A549 (cell line): ENCODE data around the gene MMP25. TPM values are rescaled to one million over a fixed set of nuclear protein-coding genes. Genes with fewer than 3 reads are reported as not detected.
"Not testable (repeated sequence)": the region's sequence is repeated elsewhere in the genome, so short reads cannot be mapped to it uniquely, and the experiment has no call there.

Source experiments
- ATAC-seq, 2 experiments: fragments of 200-7000 bp in 1 of 2; fragments of >200 bp in 1 of 2; cut with Nextera tagmentation in 1 of 2; cut with Tn5 transposase in 1 of 2; 3 replicates each; pipeline versions ENCODE4 v1.8.0 to v1.9.1; 2018 to 2020; ENCODE audit warnings: mild to moderate bottlenecking in 1 of 2, moderate library complexity in 1 of 2
- CTCF ChIA-PET: fragments of 300-600 bp; sonication (Branson Sonifier 250); formaldehyde crosslinking; extraction: SDS; loops from one replicate; lab custom pipeline; 2021; ENCODE audit warnings: antibody characterized with exemption, inconsistent platforms; lab: Yijun Ruan, JAX
- POLR2A ChIA-PET: fragments of 350-600 bp; formaldehyde crosslinking; extraction: SDS; loops from one replicate; lab custom pipeline; 2021; ENCODE audit warnings: antibody characterized with exemption, inconsistent platforms; lab: Yijun Ruan, JAX
- DNase-seq, 2 experiments: peaks; one replicate each; pipeline versions ENCODE4 v3.0.0 to v3.0.0-alpha.2; 2011 to 2016; ENCODE audit warnings: low read depth in 1 of 2, low spot score in 1 of 2
- FAIRE-seq: peaks from 2 replicates; lab custom pipeline; 2011; peaks lifted over from hg19 to GRCh38; lab: Jason Lieb, UNC
- H3K27ac ChIP-seq, 2 experiments: fragments of >200 bp; sonication (Bioruptor Twin); formaldehyde crosslinking; 3 replicates each; pipeline ENCODE4 v1.5.1; 2016 to 2017
- H3K4me1 ChIP-seq: fragments of >200 bp; sonication (Bioruptor Twin); formaldehyde crosslinking; 3 replicates; pipeline ENCODE4 v1.6.1; 2016
- H3K4me2 ChIP-seq: fragments of >200 bp; sonication (Bioruptor Twin); formaldehyde crosslinking; 3 replicates; pipeline ENCODE4 v1.6.1; 2016
- H3K4me3 ChIP-seq: fragments of >200 bp; sonication (Bioruptor Twin); formaldehyde crosslinking; 3 replicates; pipeline ENCODE4 v1.5.1; 2016
- H3K9me3 ChIP-seq: fragments of >200 bp; sonication (Bioruptor Twin); formaldehyde crosslinking; 3 replicates; pipeline ENCODE4 v1.6.1; 2016
- CEBPB ChIP-seq, 2 experiments: fragments of >200 bp in 1 of 2; sonication (Bioruptor Twin) in 1 of 2; formaldehyde crosslinking in 1 of 2; IDR thresholded peaks; 2 replicates each; pipeline ENCODE4 v1.6.1; 2012 to 2016
- CHD2 ChIP-seq: fragments of 150-350 bp; IDR thresholded peaks from 2 replicates; pipeline ENCODE4 v1.6.1; 2014; ENCODE audit warnings: low read length; ENCODE audit not compliant: partially characterized antibody
- CHD4 ChIP-seq: fragments of 200-600 bp; sonication (generic); IDR thresholded peaks from 2 replicates; pipeline ENCODE4 v1.6.1; 2016; ENCODE audit warnings: antibody characterized with exemption, mild to moderate bottlenecking, borderline replicate concordance
- EHF ChIP-seq: fragments of 250-450 bp; sonication (Bioruptor Pico); IDR thresholded peaks from 2 replicates; pipeline ENCODE4 v1.5.0; 2020; ENCODE audit warnings: mild to moderate bottlenecking
- EHMT2 ChIP-seq: fragments of 200-600 bp; sonication (generic); IDR thresholded peaks from 2 replicates; pipeline ENCODE4 v1.6.1; 2016; ENCODE audit warnings: antibody characterized with exemption, low read depth, mild to moderate bottlenecking, moderate library complexity
- FOSB ChIP-seq: fragments of 250-450 bp; sonication (Bioruptor Pico); IDR thresholded peaks from 2 replicates; pipeline ENCODE4 v1.5.0; 2020; ENCODE audit warnings: mild to moderate bottlenecking, moderate library complexity
- HDAC2 ChIP-seq: fragments of 200-600 bp; sonication (generic); IDR thresholded peaks from 2 replicates; pipeline ENCODE4 v1.6.1; 2016
- HOXB5 ChIP-seq: fragments of 250-450 bp; sonication (Bioruptor Pico); IDR thresholded peaks from 2 replicates; pipeline ENCODE4 v1.5.0; 2020; ENCODE audit warnings: mild to moderate bottlenecking, moderate library complexity
- KDM5A ChIP-seq: fragments of 200-600 bp; sonication (generic); IDR thresholded peaks from 2 replicates; pipeline ENCODE4 v1.6.1; 2016; ENCODE audit warnings: antibody characterized with exemption, mild to moderate bottlenecking
- MAZ ChIP-seq: fragments of 150-350 bp; IDR thresholded peaks from 2 replicates; pipeline ENCODE4 v1.6.1; 2014; ENCODE audit warnings: antibody characterized with exemption, low read depth, low read length, borderline replicate concordance
- NR3C1 ChIP-seq: fragments of >200 bp; sonication (Bioruptor Twin); formaldehyde crosslinking; IDR thresholded peaks from 3 replicates; pipeline ENCODE4 v1.6.1; 2017
- PHF8 ChIP-seq: fragments of 200-600 bp; sonication (generic); IDR thresholded peaks from 2 replicates; pipeline ENCODE4 v1.6.1; 2016; ENCODE audit warnings: low read depth, mild to moderate bottlenecking, antibody characterized with exemption, moderate library complexity, borderline replicate concordance
- RAD21 ChIP-seq, 2 experiments: fragments of >200 bp in 1 of 2; sonication (Bioruptor Twin) in 1 of 2; formaldehyde crosslinking in 1 of 2; IDR thresholded peaks in 1 of 2; conservative IDR thresholded peaks in 1 of 2; 2 replicates in 1 of 2; 3 replicates in 1 of 2; pipeline ENCODE4 v1.6.1; 2012 to 2018; ENCODE audit warnings: inconsistent platforms in 1 of 2
- RFX5 ChIP-seq: fragments of 450-650 bp; IDR thresholded peaks from 2 replicates; pipeline ENCODE4 v1.7.1; 2014; ENCODE audit warnings: antibody characterized with exemption, mild to moderate bottlenecking, moderate library complexity
- TFCP2L1 ChIP-seq: fragments of 250-450 bp; sonication (Bioruptor Pico); IDR thresholded peaks from 2 replicates; pipeline ENCODE4 v1.5.0; 2021; ENCODE audit warnings: mild to moderate bottlenecking
- ZSCAN20 ChIP-seq: fragments of 250-450 bp; sonication (Bioruptor Pico); IDR thresholded peaks from 2 replicates; pipeline ENCODE4 v1.8.0; 2022; ENCODE audit warnings: mild to moderate bottlenecking, moderate library complexity
- WGBS: methylation state at CpG from one replicate; pipeline ENCODE4 v1.1.6; 2017; ENCODE audit errors: missing lambda C conversion rate; 5-methylcytosine and 5-hydroxymethylcytosine counted together
- polyA plus RNA-seq, 4 experiments: library from polyadenylated mRNA; depleted of rRNA in 3 of 4; stranded (reverse); fragments of >200 nt; fragmentation: RNase III in 1 of 4; extraction: RNeasy Plus Mini Kit Qiagen cat#74134 plus additional on column Dnase treatment in 1 of 4; gene quantifications; 2 replicates in 3 of 4; 3 replicates in 1 of 4; pipeline ENCODE4 v1.2.3, GENCODE V29; 2011 to 2017
- TF ChIP-seq, protein P1 (sequence below): fragments of 200-600 bp; sonication (generic); IDR thresholded peaks from 2 replicates; pipeline ENCODE4 v1.6.1; 2016; ENCODE audit warnings: antibody characterized with exemption, mild to moderate bottlenecking, moderate library complexity
- TF ChIP-seq, protein P2 (sequence below): fragments of 250-450 bp; sonication (Bioruptor Pico); IDR thresholded peaks from 2 replicates; pipeline ENCODE4 v1.5.0; 2020; ENCODE audit warnings: low read depth, mild to moderate bottlenecking, moderate library complexity
- TF ChIP-seq, protein P3 (sequence below): fragments of 250-450 bp; sonication (Bioruptor Pico); IDR thresholded peaks from 2 replicates; pipeline ENCODE4 v1.5.0; 2021; ENCODE audit warnings: mild to moderate bottlenecking, moderate library complexity, borderline replicate concordance
- TF ChIP-seq, protein P4 (sequence below): fragments of 450-650 bp; IDR thresholded peaks from 2 replicates; pipeline ENCODE4 v1.6.1; 2014; ENCODE audit warnings: antibody characterized with exemption
- TF ChIP-seq, protein P5 (sequence below): fragments of >200 bp; sonication (Bioruptor Twin); formaldehyde crosslinking; IDR thresholded peaks from 3 replicates; pipeline ENCODE4 v1.5.1; 2016

The MMP25 gene
- polyA plus RNA-seq, 2 of the 4 experiments (the other 2 are of a cell fraction): 0.04 to 0.31 TPM

DNA sequence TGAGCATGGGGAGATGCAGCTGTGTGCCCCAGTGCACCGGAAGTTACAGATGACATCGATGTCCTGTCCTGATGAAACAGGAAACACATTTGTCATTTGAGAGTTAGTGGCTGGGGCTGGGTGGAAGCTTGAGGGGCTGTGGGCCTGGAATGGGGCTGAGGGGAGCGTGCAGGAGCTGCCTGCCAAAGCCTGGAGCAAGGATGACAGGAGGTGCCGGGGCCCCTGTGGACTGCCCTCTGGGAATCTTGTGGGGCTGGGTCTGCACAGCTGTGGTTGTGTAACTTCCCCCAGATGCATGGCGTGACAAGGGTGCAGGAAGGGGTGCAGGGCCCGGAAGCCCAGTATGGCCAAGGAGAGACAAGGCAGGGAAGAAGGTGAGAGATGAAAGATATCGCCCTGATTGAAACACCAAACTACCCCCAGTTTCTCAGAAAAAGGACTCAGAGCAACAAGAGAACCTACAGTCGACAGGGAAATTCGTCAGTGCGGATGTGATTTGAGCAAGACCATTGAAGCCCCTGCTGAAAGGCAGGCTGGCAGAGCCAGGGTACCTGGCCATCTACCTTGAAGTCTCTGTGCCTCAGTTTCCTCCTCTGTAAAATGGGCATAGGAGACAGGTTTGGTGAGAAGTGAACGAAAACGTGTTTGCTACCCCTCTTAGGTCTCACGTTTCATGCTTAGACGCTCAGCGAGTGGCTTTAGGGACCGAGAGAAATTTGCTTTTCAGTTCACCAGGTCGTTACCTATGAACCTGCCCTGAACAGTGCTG is 8.8 kb downstream of the MMP25 start:
- no peaks in the 10 kb centered on the region for H3K9me3 ChIP-seq
- POLR2A ChIA-PET: no interaction called here
- no peak overlapping the region for H3K27ac ChIP-seq
- no peak for DNase-seq
- TF ChIP-seq, protein P1, sequence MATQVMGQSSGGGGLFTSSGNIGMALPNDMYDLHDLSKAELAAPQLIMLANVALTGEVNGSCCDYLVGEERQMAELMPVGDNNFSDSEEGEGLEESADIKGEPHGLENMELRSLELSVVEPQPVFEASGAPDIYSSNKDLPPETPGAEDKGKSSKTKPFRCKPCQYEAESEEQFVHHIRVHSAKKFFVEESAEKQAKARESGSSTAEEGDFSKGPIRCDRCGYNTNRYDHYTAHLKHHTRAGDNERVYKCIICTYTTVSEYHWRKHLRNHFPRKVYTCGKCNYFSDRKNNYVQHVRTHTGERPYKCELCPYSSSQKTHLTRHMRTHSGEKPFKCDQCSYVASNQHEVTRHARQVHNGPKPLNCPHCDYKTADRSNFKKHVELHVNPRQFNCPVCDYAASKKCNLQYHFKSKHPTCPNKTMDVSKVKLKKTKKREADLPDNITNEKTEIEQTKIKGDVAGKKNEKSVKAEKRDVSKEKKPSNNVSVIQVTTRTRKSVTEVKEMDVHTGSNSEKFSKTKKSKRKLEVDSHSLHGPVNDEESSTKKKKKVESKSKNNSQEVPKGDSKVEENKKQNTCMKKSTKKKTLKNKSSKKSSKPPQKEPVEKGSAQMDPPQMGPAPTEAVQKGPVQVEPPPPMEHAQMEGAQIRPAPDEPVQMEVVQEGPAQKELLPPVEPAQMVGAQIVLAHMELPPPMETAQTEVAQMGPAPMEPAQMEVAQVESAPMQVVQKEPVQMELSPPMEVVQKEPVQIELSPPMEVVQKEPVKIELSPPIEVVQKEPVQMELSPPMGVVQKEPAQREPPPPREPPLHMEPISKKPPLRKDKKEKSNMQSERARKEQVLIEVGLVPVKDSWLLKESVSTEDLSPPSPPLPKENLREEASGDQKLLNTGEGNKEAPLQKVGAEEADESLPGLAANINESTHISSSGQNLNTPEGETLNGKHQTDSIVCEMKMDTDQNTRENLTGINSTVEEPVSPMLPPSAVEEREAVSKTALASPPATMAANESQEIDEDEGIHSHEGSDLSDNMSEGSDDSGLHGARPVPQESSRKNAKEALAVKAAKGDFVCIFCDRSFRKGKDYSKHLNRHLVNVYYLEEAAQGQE: no peak
- TF ChIP-seq CEBPB (IDR thresholded peaks at IDR 0.05) (no peak), EHF (CRISPR knock-in tag) (no peak), NR3C1 (no peak), FOSB (CRISPR knock-in tag) (no peak)
- TF ChIP-seq, protein P2, sequence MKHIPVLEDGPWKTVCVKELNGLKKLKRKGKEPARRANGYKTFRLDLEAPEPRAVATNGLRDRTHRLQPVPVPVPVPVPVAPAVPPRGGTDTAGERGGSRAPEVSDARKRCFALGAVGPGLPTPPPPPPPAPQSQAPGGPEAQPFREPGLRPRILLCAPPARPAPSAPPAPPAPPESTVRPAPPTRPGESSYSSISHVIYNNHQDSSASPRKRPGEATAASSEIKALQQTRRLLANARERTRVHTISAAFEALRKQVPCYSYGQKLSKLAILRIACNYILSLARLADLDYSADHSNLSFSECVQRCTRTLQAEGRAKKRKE (CRISPR knock-in tag): no peak
- TF ChIP-seq, all 56 proteins: peak for 0
- no peak for FAIRE-seq
- ATAC-seq: no peak
- Histone ChIP-seq H3K4me2 (no peak overlapping the region), H3K4me3 (no peak overlapping the region), H3K4me1 (peaks cover 10% of the 10 kb centered on the region)
- CTCF ChIA-PET: interaction anchor here (0.7 to 12.4 kb wide), 4 partner anchors 18 to 74 kb away, joined by 4 to 186 read pairs (median 6); partner anchors contain the start of genes BICDL2 and ZNF213
- WGBS: 85% methylated on average over 17 of the region's 17 CpGs

DNA sequence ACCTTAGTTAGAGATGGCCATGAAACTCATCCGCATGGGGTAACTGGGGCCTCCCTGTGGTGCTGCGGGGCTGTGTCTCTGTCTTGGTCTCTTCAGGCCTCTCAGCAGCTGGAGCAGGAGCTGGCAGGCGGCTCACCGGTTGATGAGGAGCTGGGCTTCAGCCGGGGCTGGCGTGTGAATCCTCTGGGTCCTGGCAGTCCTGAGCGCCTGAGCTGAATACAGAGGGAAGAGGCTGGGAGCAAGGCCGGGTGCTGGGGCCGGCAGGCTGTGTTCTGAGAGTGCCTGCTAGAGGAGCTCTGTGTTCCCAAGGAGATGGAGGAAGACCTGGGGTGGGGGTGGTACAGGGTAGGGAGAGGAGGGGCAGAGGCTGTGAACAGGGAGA is 9.4 kb downstream of the MMP25 start:
- H3K9me3 ChIP-seq, FAIRE-seq, ATAC-seq, H3K4me1 ChIP-seq, H3K4me3 ChIP-seq, H3K4me2 ChIP-seq, POLR2A ChIA-PET, H3K27ac ChIP-seq, DNase-seq: not testable (repeated sequence)
- 82% methylated on average over 7 of the region's 9 CpGs for whole genome bisulfite sequencing
- CTCF ChIA-PET: interaction anchor here (1.3 to 12.4 kb wide), 4 partner anchors 24 to 74 kb away, joined by 3 to 186 read pairs (median 6); partner anchors contain the start of gene ZNF213

DNA sequence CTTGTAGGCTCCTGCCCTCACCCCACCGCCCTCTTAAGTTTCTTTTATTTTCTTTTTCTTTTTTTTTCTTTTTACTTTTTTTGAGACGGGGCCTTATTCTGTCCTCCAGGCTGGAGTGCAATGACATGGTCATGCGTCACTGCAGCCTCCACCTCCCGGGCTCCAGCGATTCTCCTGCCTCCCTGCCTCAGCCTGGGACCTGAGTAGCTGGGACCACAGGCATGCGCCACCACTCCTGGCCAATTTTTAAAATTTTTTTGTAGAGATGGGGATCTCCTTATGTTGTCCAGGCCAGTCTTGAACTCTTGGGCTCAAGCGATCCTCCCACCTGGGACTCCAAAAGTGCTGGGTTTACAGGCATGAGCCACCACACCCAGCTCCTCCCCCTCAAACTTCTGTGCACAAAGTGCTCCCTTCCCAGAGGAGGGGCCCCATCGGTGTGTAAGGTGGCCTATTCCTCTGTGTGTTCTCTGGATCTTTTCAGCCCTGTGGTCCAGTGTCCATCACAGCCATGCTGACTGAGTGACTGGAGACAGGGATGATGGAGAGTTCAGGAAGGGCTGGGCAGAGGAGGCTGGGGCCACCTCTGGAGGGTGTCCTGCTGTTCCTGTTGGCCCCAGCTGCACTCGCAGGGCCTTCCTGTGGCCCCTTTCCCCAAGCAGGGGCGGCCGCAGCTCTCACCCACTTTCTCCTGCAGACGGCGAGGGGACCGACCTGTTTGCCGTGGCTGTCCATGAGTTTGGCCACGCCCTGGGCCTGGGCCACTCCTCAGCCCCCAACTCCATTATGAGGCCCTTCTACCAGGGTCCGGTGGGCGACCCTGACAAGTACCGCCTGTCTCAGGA is 10.2 kb downstream of the MMP25 start:
- H3K27ac ChIP-seq: no peak overlapping the region
- DNase-seq (no peak), ATAC-seq (no peak), FAIRE-seq (no peak)
- POLR2A ChIA-PET: no interaction called here
- TF ChIP-seq TFCP2L1 (CRISPR knock-in tag): no peak
- no peak for TF ChIP-seq CHD4
- no peak for TF ChIP-seq KDM5A
- TF ChIP-seq, protein P3, sequence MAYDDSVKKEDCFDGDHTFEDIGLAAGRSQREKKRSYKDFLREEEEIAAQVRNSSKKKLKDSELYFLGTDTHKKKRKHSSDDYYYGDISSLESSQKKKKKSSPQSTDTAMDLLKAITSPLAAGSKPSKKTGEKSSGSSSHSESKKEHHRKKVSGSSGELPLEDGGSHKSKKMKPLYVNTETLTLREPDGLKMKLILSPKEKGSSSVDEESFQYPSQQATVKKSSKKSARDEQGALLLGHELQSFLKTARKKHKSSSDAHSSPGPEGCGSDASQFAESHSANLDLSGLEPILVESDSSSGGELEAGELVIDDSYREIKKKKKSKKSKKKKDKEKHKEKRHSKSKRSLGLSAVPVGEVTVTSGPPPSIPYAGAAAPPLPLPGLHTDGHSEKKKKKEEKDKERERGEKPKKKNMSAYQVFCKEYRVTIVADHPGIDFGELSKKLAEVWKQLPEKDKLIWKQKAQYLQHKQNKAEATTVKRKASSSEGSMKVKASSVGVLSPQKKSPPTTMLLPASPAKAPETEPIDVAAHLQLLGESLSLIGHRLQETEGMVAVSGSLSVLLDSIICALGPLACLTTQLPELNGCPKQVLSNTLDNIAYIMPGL (CRISPR knock-in tag): no peak
- TF ChIP-seq HDAC2: no peak
- TF ChIP-seq PHF8: no peak
- no peak for TF ChIP-seq HOXB5 (CRISPR knock-in tag)
- TF ChIP-seq CHD2: no peak
- TF ChIP-seq ZSCAN20: no peak
- TF ChIP-seq MAZ: no peak
- TF ChIP-seq, protein P4, sequence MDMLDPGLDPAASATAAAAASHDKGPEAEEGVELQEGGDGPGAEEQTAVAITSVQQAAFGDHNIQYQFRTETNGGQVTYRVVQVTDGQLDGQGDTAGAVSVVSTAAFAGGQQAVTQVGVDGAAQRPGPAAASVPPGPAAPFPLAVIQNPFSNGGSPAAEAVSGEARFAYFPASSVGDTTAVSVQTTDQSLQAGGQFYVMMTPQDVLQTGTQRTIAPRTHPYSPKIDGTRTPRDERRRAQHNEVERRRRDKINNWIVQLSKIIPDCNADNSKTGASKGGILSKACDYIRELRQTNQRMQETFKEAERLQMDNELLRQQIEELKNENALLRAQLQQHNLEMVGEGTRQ: no peak
- TF ChIP-seq, protein P5, sequence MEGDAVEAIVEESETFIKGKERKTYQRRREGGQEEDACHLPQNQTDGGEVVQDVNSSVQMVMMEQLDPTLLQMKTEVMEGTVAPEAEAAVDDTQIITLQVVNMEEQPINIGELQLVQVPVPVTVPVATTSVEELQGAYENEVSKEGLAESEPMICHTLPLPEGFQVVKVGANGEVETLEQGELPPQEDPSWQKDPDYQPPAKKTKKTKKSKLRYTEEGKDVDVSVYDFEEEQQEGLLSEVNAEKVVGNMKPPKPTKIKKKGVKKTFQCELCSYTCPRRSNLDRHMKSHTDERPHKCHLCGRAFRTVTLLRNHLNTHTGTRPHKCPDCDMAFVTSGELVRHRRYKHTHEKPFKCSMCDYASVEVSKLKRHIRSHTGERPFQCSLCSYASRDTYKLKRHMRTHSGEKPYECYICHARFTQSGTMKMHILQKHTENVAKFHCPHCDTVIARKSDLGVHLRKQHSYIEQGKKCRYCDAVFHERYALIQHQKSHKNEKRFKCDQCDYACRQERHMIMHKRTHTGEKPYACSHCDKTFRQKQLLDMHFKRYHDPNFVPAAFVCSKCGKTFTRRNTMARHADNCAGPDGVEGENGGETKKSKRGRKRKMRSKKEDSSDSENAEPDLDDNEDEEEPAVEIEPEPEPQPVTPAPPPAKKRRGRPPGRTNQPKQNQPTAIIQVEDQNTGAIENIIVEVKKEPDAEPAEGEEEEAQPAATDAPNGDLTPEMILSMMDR: no peak
- no peak for TF ChIP-seq EHMT2
- no peak for TF ChIP-seq RAD21 (conservative IDR thresholded peaks at IDR 0.05 in 1 of 2, IDR thresholded peaks at IDR 0.05 in 1 of 2)
- no peak for TF ChIP-seq RFX5
- peaks cover 10% of the 10 kb centered on the region for H3K4me1 ChIP-seq
- CTCF ChIA-PET: interaction anchor here (1.3 to 12.4 kb wide), 4 partner anchors 25 to 73 kb away, joined by 3 to 186 read pairs (median 6); partner anchors contain the start of gene ZNF213
- no peak overlapping the region for H3K4me2 ChIP-seq
- no peak overlapping the region for H3K4me3 ChIP-seq
- no peaks in the 10 kb centered on the region for H3K9me3 ChIP-seq
- WGBS: 81% methylated on average over 19 of the region's 19 CpGs
